Measurements from ENCODE around the gene MAFG. TPM values are rescaled to one million over a fixed set of nuclear protein-coding genes. Genes with fewer than 3 reads are reported as not detected.

MAFG gene
- total and polyA plus RNA-seq, 2 of the 13 experiments (the other 11 are each of a cell fraction or from before 2014, with no cell fraction given), result 14.5 to 20.0 TPM

DNA sequence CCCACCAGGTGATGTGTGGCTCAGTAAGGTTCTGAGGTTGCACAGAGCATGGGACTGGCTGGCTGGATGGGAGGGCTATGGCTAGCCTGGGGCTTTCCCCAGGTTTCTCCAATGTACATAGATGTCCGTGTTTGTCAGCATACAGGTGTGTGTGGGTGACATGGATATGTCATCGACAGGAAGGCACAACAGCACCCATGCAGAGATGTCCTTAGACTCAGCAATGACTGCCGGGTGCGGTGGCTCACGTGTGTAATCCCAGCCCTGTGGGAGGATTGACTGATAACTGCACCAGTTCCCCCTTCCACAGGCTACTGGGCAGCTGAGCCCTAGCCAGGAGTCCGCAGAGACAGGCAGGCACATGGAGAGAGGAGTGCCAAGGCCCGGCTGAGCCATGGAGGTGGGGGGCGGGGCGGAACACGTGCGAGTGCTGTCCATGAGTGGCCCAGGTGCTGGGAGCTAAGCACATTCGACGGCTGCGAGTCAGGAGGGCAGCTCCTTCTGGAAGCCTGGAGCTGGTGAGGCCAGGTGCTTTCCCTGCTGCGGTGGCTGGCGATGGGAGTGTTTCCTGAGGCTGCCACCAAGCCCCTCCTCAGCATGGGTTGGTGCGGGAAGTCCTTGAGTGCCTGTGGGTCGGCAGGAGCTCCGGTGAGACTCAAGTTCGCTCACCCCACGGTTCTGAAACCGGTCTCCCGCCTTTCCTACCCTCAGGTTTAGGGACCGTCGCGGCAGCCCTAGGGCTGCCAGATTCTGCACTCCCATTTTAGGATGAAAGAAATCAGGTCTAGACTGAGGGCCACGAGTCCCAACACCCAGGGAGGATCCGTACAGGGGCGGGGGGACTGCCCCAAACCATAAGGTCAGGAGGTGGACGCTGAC is 49.0 kb upstream of the MAFG start (continued):
- TF ChIP-seq, protein P1, sequence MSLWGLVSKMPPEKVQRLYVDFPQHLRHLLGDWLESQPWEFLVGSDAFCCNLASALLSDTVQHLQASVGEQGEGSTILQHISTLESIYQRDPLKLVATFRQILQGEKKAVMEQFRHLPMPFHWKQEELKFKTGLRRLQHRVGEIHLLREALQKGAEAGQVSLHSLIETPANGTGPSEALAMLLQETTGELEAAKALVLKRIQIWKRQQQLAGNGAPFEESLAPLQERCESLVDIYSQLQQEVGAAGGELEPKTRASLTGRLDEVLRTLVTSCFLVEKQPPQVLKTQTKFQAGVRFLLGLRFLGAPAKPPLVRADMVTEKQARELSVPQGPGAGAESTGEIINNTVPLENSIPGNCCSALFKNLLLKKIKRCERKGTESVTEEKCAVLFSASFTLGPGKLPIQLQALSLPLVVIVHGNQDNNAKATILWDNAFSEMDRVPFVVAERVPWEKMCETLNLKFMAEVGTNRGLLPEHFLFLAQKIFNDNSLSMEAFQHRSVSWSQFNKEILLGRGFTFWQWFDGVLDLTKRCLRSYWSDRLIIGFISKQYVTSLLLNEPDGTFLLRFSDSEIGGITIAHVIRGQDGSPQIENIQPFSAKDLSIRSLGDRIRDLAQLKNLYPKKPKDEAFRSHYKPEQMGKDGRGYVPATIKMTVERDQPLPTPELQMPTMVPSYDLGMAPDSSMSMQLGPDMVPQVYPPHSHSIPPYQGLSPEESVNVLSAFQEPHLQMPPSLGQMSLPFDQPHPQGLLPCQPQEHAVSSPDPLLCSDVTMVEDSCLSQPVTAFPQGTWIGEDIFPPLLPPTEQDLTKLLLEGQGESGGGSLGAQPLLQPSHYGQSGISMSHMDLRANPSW (CRISPR knock-in tag; IDR thresholded peaks at IDR 0.05; ENCODE audit: borderline replicate concordance), result no peak
- TF ChIP-seq HDAC1 (CRISPR knock-in tag; IDR thresholded peaks at IDR 0.05), result peak; percentile 3; the same call in 1 of the 2 replicates
- TF ChIP-seq ZNF101 (CRISPR knock-in tag; IDR thresholded peaks at IDR 0.05; ENCODE audit: borderline replicate concordance, low read depth), result no peak
- TF ChIP-seq TEAD2 (CRISPR knock-in tag; IDR thresholded peaks at IDR 0.05), result no peak
- no peak; the same call in 1 of the 2 replicates for TF ChIP-seq ZNF260 (CRISPR knock-in tag; IDR thresholded peaks at IDR 0.05; ENCODE audit: borderline replicate concordance, low read depth)
- no peak for TF ChIP-seq NR3C1 (CRISPR knock-in tag; IDR thresholded peaks at IDR 0.05)
- TF ChIP-seq, protein P2, sequence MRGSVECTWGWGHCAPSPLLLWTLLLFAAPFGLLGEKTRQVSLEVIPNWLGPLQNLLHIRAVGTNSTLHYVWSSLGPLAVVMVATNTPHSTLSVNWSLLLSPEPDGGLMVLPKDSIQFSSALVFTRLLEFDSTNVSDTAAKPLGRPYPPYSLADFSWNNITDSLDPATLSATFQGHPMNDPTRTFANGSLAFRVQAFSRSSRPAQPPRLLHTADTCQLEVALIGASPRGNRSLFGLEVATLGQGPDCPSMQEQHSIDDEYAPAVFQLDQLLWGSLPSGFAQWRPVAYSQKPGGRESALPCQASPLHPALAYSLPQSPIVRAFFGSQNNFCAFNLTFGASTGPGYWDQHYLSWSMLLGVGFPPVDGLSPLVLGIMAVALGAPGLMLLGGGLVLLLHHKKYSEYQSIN (CRISPR knock-in tag; IDR thresholded peaks at IDR 0.05; ENCODE audit: borderline replicate concordance), result no peak
- no peak for TF ChIP-seq HHEX (CRISPR knock-in tag; IDR thresholded peaks at IDR 0.05)
- TF ChIP-seq POLR2G (IDR thresholded peaks at IDR 0.05; ENCODE audit: low read depth, low read length), result peak; percentile 60; the same call in 1 of the 2 replicates
- 0 out of 2 replicates have a peak, but pooled peaks have one; percentile 27 for TF ChIP-seq BORCS8-MEF2B (CRISPR knock-in tag; IDR thresholded peaks at IDR 0.05)
- no peak for TF ChIP-seq ZNF619 (CRISPR knock-in tag; IDR thresholded peaks at IDR 0.05)
- no peak for TF ChIP-seq ZNF468 (CRISPR knock-in tag; IDR thresholded peaks at IDR 0.05)
- TF ChIP-seq AKAP8 (CRISPR knock-in tag; IDR thresholded peaks at IDR 0.05), result no peak
- peak; percentile 10 for TF ChIP-seq TEAD3 (CRISPR knock-in tag; optimal IDR thresholded peaks at IDR 0.05; ENCODE audit: borderline replicate concordance)
- TF ChIP-seq, protein P3, sequence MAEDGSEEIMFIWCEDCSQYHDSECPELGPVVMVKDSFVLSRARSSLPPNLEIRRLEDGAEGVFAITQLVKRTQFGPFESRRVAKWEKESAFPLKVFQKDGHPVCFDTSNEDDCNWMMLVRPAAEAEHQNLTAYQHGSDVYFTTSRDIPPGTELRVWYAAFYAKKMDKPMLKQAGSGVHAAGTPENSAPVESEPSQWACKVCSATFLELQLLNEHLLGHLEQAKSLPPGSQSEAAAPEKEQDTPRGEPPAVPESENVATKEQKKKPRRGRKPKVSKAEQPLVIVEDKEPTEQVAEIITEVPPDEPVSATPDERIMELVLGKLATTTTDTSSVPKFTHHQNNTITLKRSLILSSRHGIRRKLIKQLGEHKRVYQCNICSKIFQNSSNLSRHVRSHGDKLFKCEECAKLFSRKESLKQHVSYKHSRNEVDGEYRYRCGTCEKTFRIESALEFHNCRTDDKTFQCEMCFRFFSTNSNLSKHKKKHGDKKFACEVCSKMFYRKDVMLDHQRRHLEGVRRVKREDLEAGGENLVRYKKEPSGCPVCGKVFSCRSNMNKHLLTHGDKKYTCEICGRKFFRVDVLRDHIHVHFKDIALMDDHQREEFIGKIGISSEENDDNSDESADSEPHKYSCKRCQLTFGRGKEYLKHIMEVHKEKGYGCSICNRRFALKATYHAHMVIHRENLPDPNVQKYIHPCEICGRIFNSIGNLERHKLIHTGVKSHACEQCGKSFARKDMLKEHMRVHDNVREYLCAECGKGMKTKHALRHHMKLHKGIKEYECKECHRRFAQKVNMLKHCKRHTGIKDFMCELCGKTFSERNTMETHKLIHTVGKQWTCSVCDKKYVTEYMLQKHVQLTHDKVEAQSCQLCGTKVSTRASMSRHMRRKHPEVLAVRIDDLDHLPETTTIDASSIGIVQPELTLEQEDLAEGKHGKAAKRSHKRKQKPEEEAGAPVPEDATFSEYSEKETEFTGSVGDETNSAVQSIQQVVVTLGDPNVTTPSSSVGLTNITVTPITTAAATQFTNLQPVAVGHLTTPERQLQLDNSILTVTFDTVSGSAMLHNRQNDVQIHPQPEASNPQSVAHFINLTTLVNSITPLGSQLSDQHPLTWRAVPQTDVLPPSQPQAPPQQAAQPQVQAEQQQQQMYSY (CRISPR knock-in tag; IDR thresholded peaks at IDR 0.05), result no peak
- TF ChIP-seq MAFK (conservative IDR thresholded peaks at IDR 0.05 in 1 of 2, IDR thresholded peaks at IDR 0.05 in 1 of 2; ENCODE audit: low read length in 2 of 2), result no peak
- no peak for TF ChIP-seq XBP1 (CRISPR knock-in tag; IDR thresholded peaks at IDR 0.05)
- TF ChIP-seq NAIF1 (CRISPR knock-in tag; IDR thresholded peaks at IDR 0.05; ENCODE audit: borderline replicate concordance), result no peak
- 0 out of 2 replicates have a peak, but pooled peaks have one; percentile 67 for TF ChIP-seq NCOA5 (CRISPR knock-in tag; IDR thresholded peaks at IDR 0.05)

All from HepG2 (cell line).